Effector memory CD8-positive, alpha-beta T cell (primary cell): Measurements from ENCODE around the gene SYMPK.

Source experiments
- ATAC-seq: fragments of 150-1000 bp; cut with Tn5 transposase; replicated peaks from 2 replicates; pipeline ENCODE4 v1.10.0; 2021; ENCODE audit warnings: mild to moderate bottlenecking, moderate library complexity
- DNase-seq, 3 experiments: peaks; one replicate each; pipeline ENCODE4 v3.0.0; 2021
- H3K27ac Mint-ChIP-seq, 2 donors: one replicate each; pipeline ENCODE4 v1.8.0; 2022; ENCODE audit warnings: mild to moderate bottlenecking in 2 of 2, mixed read lengths in 2 of 2, moderate library complexity in 2 of 2
- H3K27me3 Mint-ChIP-seq, 2 donors: one replicate each; pipeline ENCODE4 v1.8.0; 2022; ENCODE audit warnings: mixed read lengths in 2 of 2
- H3K36me3 Mint-ChIP-seq: one replicate; pipeline ENCODE4 v1.8.0; 2022; ENCODE audit warnings: mild to moderate bottlenecking, moderate library complexity, mixed read lengths; ENCODE audit not compliant: insufficient read depth
- H3K4me1 Mint-ChIP-seq, 2 donors: one replicate each; pipeline ENCODE4 v1.8.0; 2022; ENCODE audit warnings: low read depth in 2 of 2, mixed read lengths in 2 of 2
- H3K4me3 Mint-ChIP-seq, 2 donors: one replicate each; pipeline ENCODE4 v1.8.0; 2022; ENCODE audit warnings: mild to moderate bottlenecking in 2 of 2, mixed read lengths in 2 of 2, moderate library complexity in 2 of 2
- H3K9me3 Mint-ChIP-seq, 2 donors: one replicate each; pipeline ENCODE4 v1.8.0; 2022; ENCODE audit warnings: mixed read lengths in 2 of 2

SYMPK gene

GRCh38 chr19:45780146-45780447 is 82.8 kb downstream of the SYMPK start:
- no peak for ATAC-seq

GRCh38 chr19:45779231-45780145 is 83.5 kb downstream of the SYMPK start:
- H3K27me3 Mint-ChIP-seq: peaks cover 6 to 28% of the 10 kb centered on the region in 2 donors
- peak; percentile 92 for ATAC-seq
- H3K4me1 Mint-ChIP-seq: peaks cover 21 to 25% of the 10 kb centered on the region in 2 donors
- H3K9me3 Mint-ChIP-seq: no peaks in the 10 kb centered on the region
- peak overlapping the region; percentile 68 to 84 for H3K4me3 Mint-ChIP-seq
- peaks cover 11% of the 10 kb centered on the region for H3K36me3 Mint-ChIP-seq
- no peak overlapping the region for H3K27ac Mint-ChIP-seq
- peak; percentile 81 to 88 (median 82) for DNase-seq

More at GRCh38 chr19:45780146-45780447, 82.8 kb downstream of the SYMPK start:
- peak overlapping the region; percentile 68 to 84 for H3K4me3 Mint-ChIP-seq
- H3K27me3 Mint-ChIP-seq: peaks cover 6 to 28% of the 10 kb centered on the region in 2 donors
- H3K27ac Mint-ChIP-seq: no peak overlapping the region
- H3K9me3 Mint-ChIP-seq: no peaks in the 10 kb centered on the region
- H3K36me3 Mint-ChIP-seq: peaks cover 11% of the 10 kb centered on the region
- H3K4me1 Mint-ChIP-seq: peaks cover 21 to 25% of the 10 kb centered on the region in 2 donors
- DNase-seq: no peak

- Mint-ChIP-seq H3K4me3 (peak overlapping the region; percentile 68 to 84), H3K27ac (no peak overlapping the region), H3K36me3 (peaks cover 12% of the 10 kb centered on the region), H3K27me3 (peaks cover 6 to 28% of the 10 kb centered on the region in 2 donors), H3K4me1 (peaks cover 21 to 25% of the 10 kb centered on the region in 2 donors), H3K9me3 (no peaks in the 10 kb centered on the region)
- DNase-seq: no peak
- ATAC-seq: no peak
Measured at GRCh38 chr19:45778010-45778661, 84.8 kb downstream of the SYMPK start.

GRCh38 chr19:45777395-45777961 is 85.5 kb downstream of the SYMPK start:
- H3K4me1 Mint-ChIP-seq: peaks cover 21 to 25% of the 10 kb centered on the region in 2 donors
- H3K4me3 Mint-ChIP-seq: no peak overlapping the region
- no peaks in the 10 kb centered on the region for H3K9me3 Mint-ChIP-seq
- H3K27me3 Mint-ChIP-seq: peaks cover 6 to 28% of the 10 kb centered on the region in 2 donors
- peaks cover 15% of the 10 kb centered on the region for H3K36me3 Mint-ChIP-seq
- no peak overlapping the region for H3K27ac Mint-ChIP-seq
- DNase-seq: no peak
- ATAC-seq: no peak

GRCh38 chr19:45774765-45775164 is 88.2 kb downstream of the SYMPK start:
- Mint-ChIP-seq H3K9me3 (no peaks in the 10 kb centered on the region), H3K27ac (no peak overlapping the region), H3K4me1 (peaks cover 22 to 33% of the 10 kb centered on the region in 2 donors), H3K4me3 (no peak overlapping the region), H3K36me3 (peaks cover 23% of the 10 kb centered on the region), H3K27me3 (peaks cover 6 to 12% of the 10 kb centered on the region in 2 donors)
- ATAC-seq: no peak
- DNase-seq: no peak

- H3K4me3 Mint-ChIP-seq: no peak overlapping the region
- no peaks in the 10 kb centered on the region for H3K9me3 Mint-ChIP-seq
- H3K4me1 Mint-ChIP-seq: peaks cover 10 to 26% of the 10 kb centered on the region in 2 donors
- no peaks in the 10 kb centered on the region for H3K27me3 Mint-ChIP-seq
- peaks cover 25% of the 10 kb centered on the region for H3K36me3 Mint-ChIP-seq
- ATAC-seq: no peak
- no peak for DNase-seq
- no peak overlapping the region for H3K27ac Mint-ChIP-seq
Measured at GRCh38 chr19:45773384-45773783, 89.6 kb downstream of the SYMPK start.

GRCh38 chr19:45772912-45773311 is 90.0 kb downstream of the SYMPK start:
- Mint-ChIP-seq H3K27ac (no peak overlapping the region), H3K4me1 (peaks cover 10 to 24% of the 10 kb centered on the region in 2 donors), H3K36me3 (peaks cover 23% of the 10 kb centered on the region), H3K27me3 (no peaks in the 10 kb centered on the region), H3K9me3 (no peaks in the 10 kb centered on the region), H3K4me3 (no peak overlapping the region)
- no peak for ATAC-seq
- DNase-seq: no peak

- Mint-ChIP-seq H3K4me3 (peak overlapping the region in 1 of 2 donors; percentile 19), H3K36me3 (peaks cover 24% of the 10 kb centered on the region), H3K27me3 (peaks cover 0 to 5% of the 10 kb centered on the region in 2 donors), H3K27ac (peak overlapping the region in 1 of 2 donors; percentile 67), H3K9me3 (no peaks in the 10 kb centered on the region), H3K4me1 (peaks cover 12 to 24% of the 10 kb centered on the region in 2 donors)
- no peak for ATAC-seq
- DNase-seq: no peak
Measured at GRCh38 chr19:45772130-45772840, 90.7 kb downstream of the SYMPK start.

GRCh38 chr19:45771311-45771933 is 91.5 kb downstream of the SYMPK start:
- H3K36me3 Mint-ChIP-seq: peaks cover 24% of the 10 kb centered on the region
- H3K27ac Mint-ChIP-seq: peak overlapping the region; percentile 13 to 88
- H3K27me3 Mint-ChIP-seq: peaks cover 0 to 10% of the 10 kb centered on the region in 2 donors
- ATAC-seq: no peak
- H3K4me1 Mint-ChIP-seq: peaks cover 14 to 24% of the 10 kb centered on the region in 2 donors
- DNase-seq: no peak
- peak overlapping the region; percentile 86 to 91 for H3K4me3 Mint-ChIP-seq
- no peaks in the 10 kb centered on the region for H3K9me3 Mint-ChIP-seq

- Mint-ChIP-seq H3K27ac (peak overlapping the region; percentile 88), H3K4me3 (peak overlapping the region; percentile 86 to 91), H3K27me3 (peaks cover 0 to 20% of the 10 kb centered on the region in 2 donors), H3K9me3 (no peaks in the 10 kb centered on the region), H3K4me1 (peaks cover 14 to 24% of the 10 kb centered on the region in 2 donors), H3K36me3 (peaks cover 24% of the 10 kb centered on the region)
- peak; percentile 73 for ATAC-seq
- peak; percentile 87 to 91 (median 90) for DNase-seq
Measured at GRCh38 chr19:45770192-45771101, 92.5 kb downstream of the SYMPK start.

GRCh38 chr19:45769821-45770191 is 93.1 kb downstream of the SYMPK start:
- peaks cover 24% of the 10 kb centered on the region for H3K36me3 Mint-ChIP-seq
- peaks cover 3 to 26% of the 10 kb centered on the region in 2 donors for H3K27me3 Mint-ChIP-seq
- peak overlapping the region; percentile 88 for H3K27ac Mint-ChIP-seq
- ATAC-seq: peak; percentile 55
- DNase-seq: peak in 2 of 3 experiments; percentile 62 to 67
- no peaks in the 10 kb centered on the region for H3K9me3 Mint-ChIP-seq
- H3K4me3 Mint-ChIP-seq: peak overlapping the region; percentile 86 to 91
- peaks cover 14 to 24% of the 10 kb centered on the region in 2 donors for H3K4me1 Mint-ChIP-seq
